IPS-18c (cell line): ENCODE data around the gene MLXIP.

Experiments used
- H3K4me3 ChIP-seq: 2 replicates; pipeline ENCODE4 v1.7.0; 2013; ENCODE audit warnings: low read depth, mild to moderate bottlenecking, low read length, moderate library complexity; ENCODE audit not compliant: insufficient read depth
- H3K9me3 ChIP-seq: one replicate; pipeline ENCODE4 v1.6.1; 2013; ENCODE audit warnings: mild to moderate bottlenecking, low read length, moderate library complexity; ENCODE audit not compliant: control insufficient read depth, insufficient read depth

MLXIP gene

DNA sequence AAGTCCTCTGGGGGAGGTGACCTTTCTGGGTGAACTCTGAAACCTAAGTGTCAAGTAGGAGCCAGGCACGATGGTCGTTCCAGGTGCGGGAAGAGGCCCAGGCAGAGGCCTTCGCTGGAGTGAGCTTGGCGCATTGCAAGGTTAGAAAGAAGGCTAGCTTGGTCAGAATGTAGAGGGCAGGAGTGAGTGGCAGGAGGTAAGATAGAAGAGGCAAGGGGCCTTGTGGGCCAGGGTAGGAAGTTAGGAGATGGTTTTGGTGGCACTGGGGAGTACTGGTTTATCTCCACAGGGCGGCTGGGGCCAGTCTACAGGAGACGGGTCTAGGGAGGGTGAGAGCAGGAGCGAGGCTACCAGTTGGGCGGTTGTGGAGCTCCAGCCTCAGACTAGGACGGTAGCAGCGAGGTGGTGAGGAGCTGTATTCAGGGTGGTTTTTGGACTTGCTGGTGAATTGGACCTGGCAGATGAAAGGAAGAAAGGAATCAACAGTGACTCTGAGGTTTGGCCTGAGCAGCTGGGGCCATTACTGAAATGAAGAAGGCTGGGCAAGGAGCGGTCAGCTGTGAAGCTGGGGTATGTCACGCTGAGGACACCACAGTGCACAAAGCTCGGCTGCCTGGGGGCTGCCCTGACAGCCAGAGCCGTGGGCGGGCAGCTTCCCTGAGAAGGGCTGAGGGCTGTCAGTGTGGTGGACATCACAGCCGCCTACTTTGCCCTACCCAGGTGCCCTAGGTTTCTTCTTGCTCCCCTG lies 9.0 kb downstream of the MLXIP start:
- H3K4me3 ChIP-seq: no peak overlapping the region
- H3K9me3 ChIP-seq: no peaks in the 10 kb centered on the region

DNA sequence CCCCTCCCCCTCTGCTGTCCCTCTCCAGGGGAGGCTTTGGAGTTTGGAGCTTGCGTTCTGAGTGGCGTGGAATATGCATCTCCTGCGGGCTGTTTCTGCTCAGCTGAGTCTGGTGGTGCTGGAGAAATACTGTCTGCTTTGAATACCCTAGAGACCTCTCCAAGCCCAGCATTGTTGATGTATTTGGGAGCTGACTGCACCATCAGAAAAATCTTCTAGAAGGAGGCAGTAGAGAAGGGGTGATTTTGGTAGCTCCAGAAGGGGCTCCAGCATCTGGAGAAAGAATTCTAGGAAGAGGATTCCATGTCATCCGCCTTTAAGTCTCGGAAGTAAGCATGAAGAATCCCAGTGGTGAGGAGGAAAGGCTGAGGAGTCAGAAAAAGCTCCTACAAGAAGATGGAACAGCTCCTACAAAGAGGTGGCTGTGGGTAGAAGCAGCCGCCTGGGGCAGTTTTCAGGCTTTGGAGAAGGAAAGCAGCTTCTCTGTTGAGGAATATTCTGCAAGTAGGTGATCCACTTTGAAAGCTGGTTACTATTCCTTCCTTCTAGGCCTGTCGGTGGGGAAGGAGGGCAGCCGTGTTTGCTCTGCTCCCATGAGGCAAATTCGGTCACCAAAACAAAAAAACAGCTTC lies 9.7 kb downstream of the MLXIP start:
- H3K9me3 ChIP-seq: no peaks in the 10 kb centered on the region

DNA sequence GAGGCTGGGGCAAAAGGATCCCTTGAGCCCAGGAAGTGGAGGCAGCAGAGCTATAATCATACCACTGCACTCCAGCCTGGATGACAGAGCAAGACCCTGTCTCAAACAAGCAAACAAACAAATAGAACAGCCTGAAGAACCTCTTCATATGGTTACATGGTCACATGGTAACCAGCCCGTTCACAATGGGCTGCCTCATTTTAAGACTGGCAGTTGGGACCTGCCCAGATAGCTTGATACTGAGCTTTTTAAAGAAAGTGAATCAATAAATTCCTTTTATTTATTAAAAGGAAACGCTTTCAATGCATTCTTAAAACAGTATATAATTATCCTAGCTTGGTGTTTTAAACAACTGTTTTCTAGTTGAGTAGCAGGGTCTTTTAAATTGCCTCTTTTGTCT lies 10.5 kb downstream of the MLXIP start:
- no peaks in the 10 kb centered on the region for H3K9me3 ChIP-seq
- no peak overlapping the region for H3K4me3 ChIP-seq

More for the DNA sequence above, 9.7 kb downstream of the MLXIP start:
- H3K4me3 ChIP-seq: no peak overlapping the region

DNA sequence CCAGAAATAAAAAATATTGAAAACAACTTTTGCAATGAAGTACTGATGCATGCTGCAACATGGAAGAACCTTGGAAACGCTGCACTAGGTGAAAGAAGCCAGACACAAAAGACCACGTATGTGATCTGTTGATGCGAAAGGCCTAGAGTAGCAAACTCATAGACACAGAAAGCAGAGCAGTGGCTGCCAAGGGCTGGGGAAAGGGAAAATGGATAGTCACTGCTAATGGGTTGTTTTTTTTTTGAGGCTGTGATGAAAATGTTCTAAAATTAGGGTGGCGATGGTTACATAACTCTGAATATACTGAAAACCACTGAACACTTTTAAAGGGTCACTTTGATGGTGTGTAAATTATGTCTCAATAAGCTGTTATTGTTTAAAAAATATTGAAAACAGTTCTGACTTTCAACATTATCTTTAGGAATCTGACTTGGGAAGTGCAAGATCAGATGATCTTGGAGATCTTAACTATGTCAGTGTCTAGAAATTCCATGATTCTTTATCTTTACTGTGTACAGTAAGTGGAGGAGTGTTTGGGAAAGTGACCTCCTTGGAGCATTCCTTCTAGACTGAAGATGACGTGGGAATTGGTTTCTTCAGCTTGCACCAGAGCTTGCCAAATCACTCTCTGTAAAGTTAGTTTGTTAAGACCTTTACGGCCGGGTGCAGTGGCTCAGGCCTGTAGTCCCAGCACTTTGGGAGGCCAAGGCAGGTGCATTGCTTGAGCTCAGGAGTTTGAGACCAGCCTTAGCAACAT lies 12.4 kb downstream of the MLXIP start:
- H3K4me3 ChIP-seq: no peak overlapping the region
- H3K9me3 ChIP-seq: no peaks in the 10 kb centered on the region

DNA sequence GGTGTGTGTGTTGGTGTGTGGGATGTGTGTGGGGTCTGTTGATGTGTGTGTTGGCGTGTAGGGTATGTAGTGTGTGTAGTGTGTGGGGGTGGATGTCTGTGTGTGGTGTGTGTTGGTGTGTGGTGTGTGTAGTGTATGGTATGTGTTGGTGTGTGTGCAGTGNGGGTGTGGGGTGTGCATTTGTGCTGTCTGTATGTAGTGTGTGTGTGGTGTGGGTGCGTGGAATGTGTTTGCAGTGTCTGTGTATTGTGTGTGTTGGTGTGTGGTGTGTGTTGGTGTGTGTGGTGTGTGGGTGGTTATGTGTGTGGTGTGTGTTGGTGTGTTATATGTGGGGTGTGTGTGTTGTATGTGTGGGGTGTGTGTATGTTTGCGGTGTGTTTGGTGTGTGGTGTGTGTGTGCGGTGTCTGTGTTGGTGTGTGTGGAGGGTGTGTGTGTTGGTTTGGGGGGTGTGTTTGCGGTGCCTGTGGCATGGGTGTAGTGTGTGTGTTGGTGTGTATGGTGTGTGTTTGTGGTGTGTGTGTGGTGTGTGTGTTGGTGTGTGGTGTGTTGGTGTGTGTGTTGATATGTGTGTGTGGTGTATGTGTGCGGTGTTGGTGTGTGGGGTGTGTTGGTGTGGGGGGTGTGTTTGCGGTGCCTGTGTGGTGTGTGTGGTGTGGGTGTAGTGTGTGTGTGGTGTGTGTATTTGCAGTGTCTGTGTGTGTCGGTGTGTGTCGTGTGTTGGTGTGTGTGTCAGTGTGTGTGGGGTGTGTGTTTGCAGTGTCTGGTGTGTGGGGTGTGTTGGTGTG lies 14.7 kb downstream of the MLXIP start:
- H3K9me3 ChIP-seq: no peaks in the 10 kb centered on the region
- no peak overlapping the region for H3K4me3 ChIP-seq

DNA sequence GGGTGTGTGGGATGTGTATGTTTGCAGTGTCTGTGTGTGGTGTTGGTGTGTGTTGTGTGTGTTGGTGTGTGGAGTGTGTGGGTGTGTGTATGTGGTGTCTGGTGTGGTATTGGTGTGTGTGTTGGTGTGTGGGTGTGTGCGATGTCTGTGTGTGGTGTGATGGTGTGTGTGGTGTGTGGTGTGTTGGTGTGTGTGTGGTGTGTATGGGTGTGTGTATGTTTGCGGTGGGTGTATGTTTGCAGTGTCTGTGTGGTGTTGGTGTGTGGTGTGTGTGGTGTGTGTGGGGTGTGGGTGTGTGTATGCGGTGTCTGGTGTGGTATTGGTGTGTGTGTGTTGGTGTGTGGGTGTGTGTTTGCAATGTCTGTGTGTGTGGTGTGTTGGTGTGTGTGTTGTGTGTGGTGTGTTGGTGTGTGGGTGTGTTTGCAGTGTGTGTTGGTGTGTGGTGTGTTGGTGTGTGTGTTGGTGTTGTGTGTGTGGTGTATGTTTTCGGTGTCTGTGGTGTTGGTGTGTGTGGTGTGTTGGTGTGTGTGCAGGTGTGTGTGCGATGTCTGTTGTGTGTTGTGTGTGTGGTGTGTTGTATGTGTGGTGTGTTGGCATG lies 15.7 kb downstream of the MLXIP start:
- H3K9me3 ChIP-seq: no peaks in the 10 kb centered on the region

DNA sequence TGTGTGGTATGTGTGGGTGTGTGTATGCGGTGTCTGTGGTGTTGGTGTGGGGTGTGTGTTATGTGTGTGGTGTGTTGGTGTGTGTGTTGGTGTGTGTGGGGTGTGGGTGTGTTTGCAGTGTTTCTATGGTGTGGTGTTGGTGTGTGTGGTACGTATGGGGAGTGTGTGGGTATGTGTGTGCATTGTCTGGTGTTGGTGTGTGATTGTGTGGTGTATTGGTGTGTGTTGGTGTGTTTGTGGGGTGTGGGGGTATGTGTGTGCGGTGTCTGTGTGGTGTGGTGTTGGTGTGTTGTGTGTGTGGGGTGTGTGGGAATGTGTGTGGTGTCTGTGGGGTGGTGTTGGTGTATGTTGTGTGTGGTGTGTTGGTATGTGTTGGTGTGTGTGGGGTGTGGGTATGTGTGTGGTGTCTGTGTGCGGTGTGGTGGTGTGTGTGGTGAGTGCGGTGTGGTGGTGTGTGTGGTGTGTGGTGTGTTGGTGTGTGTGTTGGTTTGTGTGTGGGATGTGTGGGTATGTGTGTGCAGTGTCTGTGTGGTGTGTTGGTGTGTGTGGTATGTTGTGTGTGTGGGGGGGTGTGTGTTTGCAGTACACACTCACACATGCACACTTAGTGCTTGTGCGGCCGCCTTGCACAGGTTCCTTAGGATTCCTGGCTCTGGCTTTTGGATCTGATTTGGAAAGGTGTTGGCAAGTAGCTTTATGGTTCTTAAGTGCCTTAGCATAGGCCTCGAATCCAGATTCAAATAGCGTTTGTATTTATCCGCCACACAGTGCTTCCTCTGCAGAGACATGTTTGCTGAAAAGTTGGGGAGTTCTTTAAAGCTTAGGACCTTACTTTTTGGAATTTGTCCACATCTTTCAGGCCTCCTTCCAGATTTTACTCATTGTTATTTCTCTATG lies 16.4 kb downstream of the MLXIP start:
- H3K4me3 ChIP-seq: no peak overlapping the region

More for the DNA sequence above, 15.7 kb downstream of the MLXIP start:
- H3K4me3 ChIP-seq: no peak overlapping the region

DNA sequence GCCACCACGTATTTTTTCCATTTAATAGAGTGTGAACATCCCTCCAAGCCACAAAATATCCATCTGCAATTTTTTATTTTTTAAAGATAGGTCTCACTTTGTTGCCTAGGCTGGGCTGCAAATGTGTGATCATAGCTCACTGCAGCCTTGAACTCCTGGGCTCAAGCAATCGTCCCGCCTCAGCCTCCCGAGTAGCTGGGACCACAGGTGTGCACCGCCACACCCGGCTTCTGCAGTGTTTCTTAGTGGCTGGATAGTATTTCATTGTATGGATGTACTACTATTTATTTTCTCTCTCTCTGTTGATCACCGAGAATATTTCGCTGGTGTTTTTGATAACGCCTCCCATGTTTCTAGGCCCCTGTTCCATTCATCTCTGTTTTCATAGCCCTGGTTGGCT lies 17.5 kb downstream of the MLXIP start:
- Histone ChIP-seq H3K9me3 (no peaks in the 10 kb centered on the region), H3K4me3 (no peak overlapping the region)

More for the DNA sequence above, 16.4 kb downstream of the MLXIP start:
- H3K9me3 ChIP-seq: no peaks in the 10 kb centered on the region

DNA sequence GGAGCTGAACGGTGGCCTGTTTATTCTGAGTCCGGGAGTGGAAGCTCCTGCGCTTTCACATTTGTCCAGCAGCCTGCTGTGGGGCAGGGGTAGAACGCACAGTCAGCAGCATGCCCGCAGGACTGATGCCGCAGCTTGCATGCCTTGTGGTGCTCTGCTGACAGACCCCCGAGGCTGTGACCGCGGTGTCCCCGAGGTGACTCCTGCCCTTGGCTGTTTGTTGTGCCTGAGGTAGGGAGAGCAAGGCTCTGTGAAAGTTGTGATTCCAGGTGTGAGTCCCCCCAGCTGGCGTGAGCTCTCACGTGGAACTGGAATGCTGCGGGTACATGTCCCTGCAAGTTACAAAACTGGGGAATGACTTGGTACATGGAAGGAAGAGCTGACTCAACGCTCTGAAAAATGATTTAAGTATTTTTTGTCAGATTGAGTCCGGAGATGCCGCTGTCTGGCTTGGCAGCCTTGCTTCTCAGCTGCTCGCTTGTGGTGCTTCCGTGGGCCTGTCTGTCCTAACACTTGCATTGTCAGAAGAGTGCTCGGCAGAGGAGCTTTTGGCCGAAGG lies 18.1 kb downstream of the MLXIP start:
- H3K9me3 ChIP-seq: no peaks in the 10 kb centered on the region
- H3K4me3 ChIP-seq: no peak overlapping the region

DNA sequence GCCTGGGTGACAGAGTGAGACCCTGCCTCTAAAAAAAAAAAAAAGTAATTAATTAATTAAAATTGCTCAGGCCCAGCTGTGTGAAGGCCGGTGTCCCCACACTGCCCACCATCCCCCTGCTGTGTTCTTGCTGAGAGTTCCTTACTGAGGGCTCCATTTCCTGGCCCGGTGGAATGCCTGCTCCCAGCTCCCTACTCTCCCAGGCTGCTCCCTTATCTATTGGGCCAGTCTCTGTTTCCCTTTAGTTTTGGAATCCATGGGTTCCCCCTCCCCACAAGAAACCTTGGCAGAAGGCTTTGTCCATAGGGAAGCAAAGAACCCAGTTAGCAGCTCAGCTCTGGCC lies 19.0 kb downstream of the MLXIP start:
- H3K4me3 ChIP-seq: no peak overlapping the region
- no peaks in the 10 kb centered on the region for H3K9me3 ChIP-seq

DNA sequence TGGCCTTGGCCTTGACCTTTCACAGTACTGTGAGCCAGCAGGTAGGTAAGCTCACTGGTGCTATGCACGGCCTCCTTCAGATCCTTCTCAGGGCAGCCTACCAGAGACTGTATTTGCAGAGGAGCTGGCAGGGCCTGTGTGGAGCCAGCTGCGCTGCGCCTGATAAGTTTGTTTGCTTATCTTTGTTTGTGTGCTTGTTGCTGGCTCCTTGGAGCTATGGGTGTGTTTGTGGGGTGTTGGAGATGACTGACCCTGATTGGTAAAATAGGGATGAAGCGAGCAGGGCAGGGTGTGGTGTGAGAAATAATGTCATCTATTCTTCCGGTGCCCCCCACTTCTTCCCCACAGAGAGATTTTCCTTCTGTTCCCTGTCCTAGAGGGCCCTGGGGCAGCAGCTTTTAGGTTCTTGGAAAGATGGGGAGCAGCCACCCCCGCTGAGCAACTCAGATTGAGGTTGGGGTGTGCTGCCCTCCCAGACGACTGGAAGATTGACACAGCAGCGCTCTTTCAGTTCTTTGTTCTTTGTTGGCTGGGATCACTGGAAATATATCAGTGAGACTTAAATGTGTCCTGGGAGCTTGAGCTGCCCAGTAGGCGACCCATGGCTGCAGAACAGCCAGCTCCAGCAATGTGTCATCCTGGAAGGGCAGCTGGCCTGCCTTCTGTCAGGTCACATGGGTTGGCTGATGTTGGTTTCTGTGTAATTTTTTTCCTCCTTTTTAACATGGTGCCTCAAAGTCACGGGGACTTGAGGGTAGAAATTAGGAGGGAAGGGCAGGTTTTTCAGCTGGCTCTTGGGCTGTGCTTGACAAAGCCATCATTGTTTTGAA lies 19.6 kb downstream of the MLXIP start:
- no peak overlapping the region for H3K4me3 ChIP-seq
- H3K9me3 ChIP-seq: no peaks in the 10 kb centered on the region

DNA sequence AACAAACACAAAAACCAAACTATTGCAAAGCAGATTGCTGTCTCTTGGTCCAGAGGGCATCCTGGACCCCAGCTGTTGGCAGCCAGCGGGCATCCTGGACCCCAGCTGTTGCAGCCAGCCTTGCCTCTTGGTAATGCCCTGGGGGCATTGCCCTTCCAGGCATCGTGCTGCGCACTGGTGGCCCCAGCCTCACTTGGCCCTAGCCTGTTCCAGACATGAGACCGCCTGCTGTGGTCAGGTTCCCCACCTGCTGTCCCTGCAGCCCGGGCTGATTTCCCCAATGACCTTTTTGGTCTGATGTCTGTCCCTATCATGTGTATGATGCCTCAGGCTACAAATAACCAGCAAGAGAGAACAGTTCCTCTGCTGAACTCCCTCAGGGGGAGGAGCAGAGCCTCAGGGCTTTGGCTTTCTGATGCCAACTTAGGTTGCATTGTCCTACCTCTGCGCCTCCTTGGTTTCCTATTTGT lies 20.8 kb downstream of the MLXIP start:
- no peaks in the 10 kb centered on the region for H3K9me3 ChIP-seq
- no peak overlapping the region for H3K4me3 ChIP-seq

DNA sequence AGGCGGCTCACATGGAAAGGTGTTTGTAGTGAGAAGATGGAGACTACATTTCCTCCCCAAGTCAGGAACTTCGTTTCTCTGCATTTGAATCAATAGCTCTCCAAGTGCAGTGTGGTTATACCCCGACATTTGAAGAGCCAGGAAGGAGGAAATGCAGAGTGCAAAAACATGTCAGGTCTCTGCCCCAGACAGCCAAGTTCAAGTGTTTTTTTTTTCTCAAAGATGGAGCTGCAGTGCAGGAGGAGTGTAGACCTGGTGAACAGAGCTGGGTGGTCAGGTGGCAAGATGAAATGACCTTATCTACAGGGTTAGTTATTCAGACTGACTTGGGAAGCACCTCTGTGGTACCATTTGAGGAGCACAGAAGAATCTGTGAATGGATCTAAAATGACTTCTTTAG lies 21.3 kb downstream of the MLXIP start:
- H3K4me3 ChIP-seq: no peak overlapping the region
- no peaks in the 10 kb centered on the region for H3K9me3 ChIP-seq

DNA sequence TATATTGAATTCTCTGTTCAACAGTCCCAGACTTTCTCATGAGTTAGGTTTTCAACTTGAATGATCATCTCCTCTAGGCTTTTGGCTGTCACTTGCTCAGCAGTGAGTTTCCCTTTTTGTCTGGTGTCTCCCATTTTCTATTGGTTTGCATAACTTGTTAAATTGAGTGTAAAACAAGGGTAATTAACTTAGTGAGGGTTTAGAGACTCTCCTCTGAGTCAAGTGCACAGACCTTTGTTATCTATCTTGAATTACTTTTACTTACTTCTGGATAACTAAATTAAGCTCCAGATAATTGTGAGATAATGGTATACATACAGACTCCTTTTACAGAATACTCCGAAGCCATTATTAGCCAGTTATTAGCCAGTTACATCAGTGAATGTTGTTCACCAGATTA lies 22.0 kb downstream of the MLXIP start:
- no peaks in the 10 kb centered on the region for H3K9me3 ChIP-seq
- no peak overlapping the region for H3K4me3 ChIP-seq

DNA sequence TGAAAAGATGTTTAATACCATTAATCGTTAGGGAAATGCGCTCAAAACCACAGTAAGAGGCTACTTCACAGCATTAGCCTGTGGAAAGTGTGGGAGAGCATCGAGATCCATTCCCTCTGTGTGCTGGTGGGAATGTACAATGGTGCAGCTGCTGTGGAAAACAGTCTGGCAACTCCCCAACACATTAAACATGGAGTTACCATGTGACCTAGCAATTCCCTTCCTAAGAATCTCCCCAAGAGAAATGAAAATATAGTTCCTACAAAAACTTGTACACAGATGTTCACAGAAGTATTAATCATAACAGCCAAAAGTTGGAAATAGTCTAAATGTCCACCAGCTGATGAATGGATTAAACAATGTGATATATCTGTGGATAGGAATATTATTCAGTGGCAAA lies 23.8 kb downstream of the MLXIP start:
- no peak overlapping the region for H3K4me3 ChIP-seq
- H3K9me3 ChIP-seq: no peaks in the 10 kb centered on the region
